Tibial nerve (tissue), 4 donors: ENCODE results near the gene BPIFB6. TPM values are rescaled to one million over a fixed set of nuclear protein-coding genes. Genes with fewer than 3 reads are reported as not detected.

Experiments
- DNase-seq, 2 donors: peaks; one replicate each; pipeline ENCODE4 v3.0.0-alpha.2; 2019; ENCODE audit warnings: low spot score in 2 of 2
- H3K27ac ChIP-seq, 4 donors: fragments of 200-600 bp; sonication (generic) in 3 of 4; one replicate each; pipeline ENCODE4 v1.5.1; 2017 to 2019; ENCODE audit warnings: mild to moderate bottlenecking in 1 of 4
- H3K27me3 ChIP-seq, 2 donors: fragments of 200-600 bp; sonication (generic) in 1 of 2; one replicate each; pipeline versions ENCODE4 v1.5.1 to v1.6.0; 2017 to 2019
- H3K36me3 ChIP-seq, 3 donors: fragments of 200-600 bp; sonication (generic); one replicate each; pipeline ENCODE4 v1.5.1; 2018 to 2019
- H3K4me1 ChIP-seq, 4 donors: fragments of 200-600 bp; sonication (generic) in 3 of 4; one replicate each; pipeline ENCODE4 v1.5.1; 2017 to 2019
- H3K4me3 ChIP-seq, 4 donors: fragments of 200-600 bp; sonication (generic) in 3 of 4; one replicate each; pipeline ENCODE4 v1.5.1; 2017 to 2019; ENCODE audit warnings: mild to moderate bottlenecking in 1 of 4, moderate library complexity in 1 of 4
- H3K9me3 ChIP-seq, 4 donors: fragments of 200-600 bp; sonication (generic) in 3 of 4; one replicate each; pipeline ENCODE4 v1.5.1; 2017 to 2019
- CTCF ChIP-seq, 5 experiments: fragments of 200-600 bp in 3 of 5; fragments of 450-650 bp in 2 of 5; sonication (generic) in 3 of 5; IDR thresholded peaks; one replicate each; pipeline ENCODE4 v1.5.1; 2016 to 2019; ENCODE audit warnings: antibody characterized with exemption in 5 of 5, mild to moderate bottlenecking in 3 of 5, moderate library complexity in 2 of 5
- EP300 ChIP-seq, 2 donors: sonication (generic); formaldehyde crosslinking; IDR thresholded peaks; one replicate each; pipeline ENCODE4 v1.6.1; 2017; ENCODE audit warnings: antibody characterized with exemption in 2 of 2, mild to moderate bottlenecking in 1 of 2
- POLR2A ChIP-seq, 2 donors: fragments of 450-650 bp; IDR thresholded peaks; one replicate each; pipeline ENCODE4 v1.6.1; 2017; ENCODE audit warnings: antibody characterized with exemption in 2 of 2, mild to moderate bottlenecking in 2 of 2, moderate library complexity in 2 of 2
- WGBS, 2 donors: methylation state at CpG; one replicate each; pipeline ENCODE4 v1.1.5; 2018; 5-methylcytosine and 5-hydroxymethylcytosine counted together
- total RNA-seq, 4 donors: library from RNA; depleted of rRNA; stranded (reverse); fragments of >200 nt; gene quantifications; one replicate each; pipeline ENCODE4 v1.1.0, GENCODE V29; 2016

The BPIFB6 gene
- total RNA-seq, 4 donors from 2014 or later, result not detected

GRCh38 chr20:33000802-33001466 is 30.5 kb upstream of the BPIFB6 start:
- TF ChIP-seq CTCF (IDR thresholded peaks at IDR 0.05), result no peak
- TF ChIP-seq EP300 (IDR thresholded peaks at IDR 0.05), result no peak
- TF ChIP-seq POLR2A (IDR thresholded peaks at IDR 0.05), result no peak
- Histone ChIP-seq H3K4me1 (peaks cover 0 to 9% (median 0%) of the 10 kb centered on the region in 4 donors), H3K27me3 (no peaks in the 10 kb centered on the region), H3K36me3 (no peaks in the 10 kb centered on the region), H3K27ac (no peak overlapping the region), H3K9me3 (peaks cover 0 to 17% (median 0%) of the 10 kb centered on the region in 4 donors), H3K4me3 (no peak overlapping the region)
- DNase-seq, result no peak
- WGBS, 2 donors, result 54 to 67% methylated on average over 9 of the region's 9 CpGs

GRCh38 chr20:33002087-33002808 is 29.2 kb upstream of the BPIFB6 start:
- WGBS, 2 donors, result 88 to 91% methylated on average over 7 of the region's 7 CpGs
- TF ChIP-seq EP300 (IDR thresholded peaks at IDR 0.05), result no peak
- TF ChIP-seq POLR2A (IDR thresholded peaks at IDR 0.05), result no peak
- TF ChIP-seq CTCF (IDR thresholded peaks at IDR 0.05), result no peak
- Histone ChIP-seq H3K9me3 (peaks cover 0 to 19% (median 0%) of the 10 kb centered on the region in 4 donors), H3K36me3 (no peaks in the 10 kb centered on the region), H3K27ac (no peak overlapping the region), H3K4me1 (peaks cover 0 to 9% (median 0%) of the 10 kb centered on the region in 4 donors), H3K27me3 (no peaks in the 10 kb centered on the region), H3K4me3 (no peak overlapping the region)
- DNase-seq, result no peak

GRCh38 chr20:33004141-33004751 is 27.2 kb upstream of the BPIFB6 start, which contains the start of gene SUN5:
Gene SUN5 (minus strand): TSS chr20:33004433. CDS start chr20:33004340, 93 bp downstream.
- Histone ChIP-seq H3K4me1 (peaks cover 0 to 9% (median 0%) of the 10 kb centered on the region in 4 donors), H3K27me3 (no peaks in the 10 kb centered on the region), H3K27ac (no peak within 1 kb of the TSS), H3K9me3 (peaks cover 0 to 19% (median 0%) of the 10 kb centered on the region in 4 donors), H3K36me3 (no peaks in the 10 kb centered on the region), H3K4me3 (no peak within 1 kb of the TSS)
- TF ChIP-seq POLR2A (IDR thresholded peaks at IDR 0.05), result no peak
- no peak for TF ChIP-seq CTCF (IDR thresholded peaks at IDR 0.05)
- TF ChIP-seq EP300 (IDR thresholded peaks at IDR 0.05), result no peak
- no peak for DNase-seq
- 79 to 84% methylated on average over 6 of the region's 6 CpGs for WGBS, 2 donors

- no peak for TF ChIP-seq EP300 (IDR thresholded peaks at IDR 0.05)
- TF ChIP-seq CTCF (IDR thresholded peaks at IDR 0.05), result peak in 1 of 5 experiments; percentile 28
- H3K36me3 ChIP-seq, result no peaks in the 10 kb centered on the region
- H3K9me3 ChIP-seq, result peaks cover 0 to 19% (median 0%) of the 10 kb centered on the region in 4 donors
- DNase-seq, result no peak
- H3K4me3 ChIP-seq, result no peak overlapping the region
- WGBS, 2 donors, result 59 to 60% methylated on average over 4 of the region's 4 CpGs
- H3K4me1 ChIP-seq, result peaks cover 0 to 3% (median 0%) of the 10 kb centered on the region in 4 donors
- H3K27me3 ChIP-seq, result no peaks in the 10 kb centered on the region
- no peak overlapping the region for H3K27ac ChIP-seq
These were observed 26.3 kb upstream of the BPIFB6 start for GRCh38 chr20:33005132-33005566.
